Kidney epithelial cell (primary cell): ENCODE measurements around the gene PCGF6. TPM values are rescaled to one million over a fixed set of nuclear protein-coding genes. Genes with fewer than 3 reads are reported as not detected.
"Not testable (repeated sequence)": the region's sequence is repeated elsewhere in the genome, so short reads cannot be mapped to it uniquely, and the experiment has no call there.

Experiments used
- DNase-seq: peaks from one replicate; pipeline ENCODE4 v3.0.0-alpha.2; 2010; ENCODE audit warnings: low read depth
- H3K27me3 ChIP-seq: 2 replicates; pipeline ENCODE4 v1.6.0; 2011; ENCODE audit warnings: low read length; ENCODE audit not compliant: control insufficient read depth, insufficient read depth
- H3K36me3 ChIP-seq: 2 replicates; pipeline ENCODE4 v1.5.1; 2011; ENCODE audit warnings: low read length; ENCODE audit not compliant: control insufficient read depth, insufficient read depth
- H3K4me3 ChIP-seq: 2 replicates; pipeline ENCODE4 v1.5.1; 2011; ENCODE audit warnings: low read depth, mild to moderate bottlenecking, control low read depth, low read length
- CTCF ChIP-seq: IDR thresholded peaks from 2 replicates; pipeline ENCODE4 v1.5.1; 2011; ENCODE audit warnings: mild to moderate bottlenecking, moderate library complexity, low read length, control low read depth, inconsistent platforms; ENCODE audit not compliant: insufficient read depth, poor library complexity, severe bottlenecking
- total RNA-seq: library from RNA; depleted of rRNA; stranded (reverse); fragments of >200 nt; gene quantifications from 2 replicates; pipeline ENCODE4 v1.2.3, GENCODE V29; 2015

PCGF6 gene
- total RNA-seq, 1 donor from 2014 or later, result 13.3 TPM

- Histone ChIP-seq H3K4me3 (no peak overlapping the region), H3K36me3 (no peaks in the 10 kb centered on the region), H3K27me3 (no peaks in the 10 kb centered on the region)
- TF ChIP-seq CTCF, result no peak
- DNase-seq, result no peak
These were observed 91.0 kb downstream of the PCGF6 start for GRCh38 chr10:103259989-103260388.

- DNase-seq, H3K4me3 ChIP-seq, H3K27me3 ChIP-seq, H3K36me3 ChIP-seq: not testable (repeated sequence)
These were observed 92.0 kb downstream of the PCGF6 start for GRCh38 chr10:103258928-103259327.

GRCh38 chr10:103257812-103258211 is 93.1 kb downstream of the PCGF6 start:
- H3K4me3 ChIP-seq, result no peak overlapping the region
- H3K27me3 ChIP-seq, result no peaks in the 10 kb centered on the region
- no peak for DNase-seq
- no peak for TF ChIP-seq CTCF
- H3K36me3 ChIP-seq, result no peaks in the 10 kb centered on the region

- no peak for DNase-seq
- Histone ChIP-seq H3K27me3 (no peaks in the 10 kb centered on the region), H3K4me3 (no peak overlapping the region), H3K36me3 (no peaks in the 10 kb centered on the region)
- no peak for TF ChIP-seq CTCF
These were observed 94.3 kb downstream of the PCGF6 start for GRCh38 chr10:103256613-103257012.

GRCh38 chr10:103254538-103255325 is 96.2 kb downstream of the PCGF6 start:
- Histone ChIP-seq H3K36me3 (no peaks in the 10 kb centered on the region), H3K27me3 (no peaks in the 10 kb centered on the region), H3K4me3 (no peak overlapping the region)
- no peak for TF ChIP-seq CTCF
- DNase-seq, result no peak

DNA sequence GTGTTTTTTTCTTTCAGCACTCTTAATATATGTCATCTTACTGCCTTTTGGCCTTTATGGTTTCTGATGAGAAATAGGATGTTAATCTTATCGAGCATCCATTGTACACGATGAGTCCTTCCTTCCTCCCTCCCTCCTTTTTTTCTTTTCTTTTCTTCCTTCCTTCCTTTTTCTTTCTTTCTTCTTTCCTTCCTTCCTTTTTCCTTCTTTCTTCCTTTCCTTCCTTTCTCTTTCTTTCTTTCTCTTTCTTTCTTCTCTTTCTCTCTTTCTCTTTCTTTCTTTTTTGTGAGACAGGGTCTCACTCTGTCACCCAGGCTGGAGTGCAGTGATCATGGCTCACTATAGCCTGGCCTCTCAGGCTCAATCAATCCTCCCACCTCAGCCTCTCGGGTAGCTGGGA is 96.8 kb downstream of the PCGF6 start:
- TF ChIP-seq CTCF, result no peak
- Histone ChIP-seq H3K27me3 (no peaks in the 10 kb centered on the region), H3K36me3 (no peaks in the 10 kb centered on the region), H3K4me3 (no peak overlapping the region)
- DNase-seq, result no peak

Other genes with a start within 250 kb of the PCGF6 start
- 81.5 and 90.7 TPM in 2 replicates for gene NT5C2, start 157.9 kb downstream of the PCGF6 start, total RNA-seq
- gene RPEL1, start 105.3 kb downstream of the PCGF6 start, total RNA-seq, result 0.04 TPM in 1 of 2 replicates, not detected in the other
- gene INA, start 74.0 kb downstream of the PCGF6 start, total RNA-seq, result 8.1 and 9.2 TPM in 2 replicates
- 2.6 and 3.8 TPM in 2 replicates for gene TAF5, start 16.8 kb upstream of the PCGF6 start, total RNA-seq
- 384 and 433 TPM in 2 replicates for gene ATP5MK, start 45.3 kb upstream of the PCGF6 start, total RNA-seq
- 49.2 and 53.0 TPM in 2 replicates for gene PDCD11, start 45.5 kb upstream of the PCGF6 start, total RNA-seq
- 0.07 and 0.25 TPM in 2 replicates for gene CALHM2, start 101.2 kb upstream of the PCGF6 start, total RNA-seq
- not detected in 2 replicates for gene CALHM1, start 107.8 kb upstream of the PCGF6 start, total RNA-seq
- gene CALHM3, start 128.1 kb upstream of the PCGF6 start, total RNA-seq, result not detected in 2 replicates
- gene NEURL1, start 142.6 kb upstream of the PCGF6 start, total RNA-seq, result 1.3 and 2.1 TPM in 2 replicates